Activated T-helper 1 cell treated with anti-CD3 and anti-CD28 coated beads, Interleukin-12 subunit alpha, Interleukin-12 subunit beta, Interleukin-2, Interleukin-4 antibody, amounts not matched to agents 30 ng/mL and 10 ng/mL and 1 ng/mL, durations not matched to agents 14 hours and 24 hours and 36 hours (primary cell): ENCODE results near the gene ACVR1. TPM values are rescaled to one million over a fixed set of nuclear protein-coding genes. Genes with fewer than 3 reads are reported as not detected.

Source experiments
- DNase-seq: peaks from one replicate; pipeline ENCODE4 v3.0.0; 2021; ENCODE audit warnings: low spot score
- H3K27ac Mint-ChIP-seq: one replicate; pipeline ENCODE4 v1.8.0; 2021; ENCODE audit warnings: mild to moderate bottlenecking, mixed read lengths
- H3K27me3 Mint-ChIP-seq: one replicate; pipeline ENCODE4 v1.8.0; 2022; ENCODE audit warnings: mild to moderate bottlenecking, moderate library complexity, mixed read lengths; ENCODE audit not compliant: insufficient read depth
- H3K36me3 Mint-ChIP-seq: one replicate; pipeline ENCODE4 v1.8.0; 2021; ENCODE audit warnings: low read depth, mixed read lengths
- H3K4me1 Mint-ChIP-seq: one replicate; pipeline ENCODE4 v1.8.0; 2021; ENCODE audit warnings: low read depth, mixed read lengths
- H3K4me3 Mint-ChIP-seq: one replicate; pipeline ENCODE4 v1.8.0; 2021; ENCODE audit warnings: mild to moderate bottlenecking, moderate library complexity, mixed read lengths
- H3K9me3 Mint-ChIP-seq: one replicate; pipeline ENCODE4 v1.8.0; 2021; ENCODE audit warnings: mixed read lengths
- intact Hi-C: fragments of 100-400 bp; cut with micrococcal nuclease; formaldehyde crosslinking; loops from one replicate; pipeline ENCODE4 v1.15.1; 2024
- total RNA-seq: library from RNA; stranded (reverse); gene quantifications from 2 replicates; pipeline ENCODE4 v1.2.3, GENCODE V29; 2022

The ACVR1 gene
- total RNA-seq = 44.0 and 46.5 TPM in 2 replicates

- Mint-ChIP-seq H3K27ac (peak within 1 kb of the TSS; percentile 96), H3K4me3 (peak within 1 kb of the TSS; percentile 98), H3K27me3 (no peaks in the 10 kb centered on the region), H3K9me3 (no peaks in the 10 kb centered on the region), H3K4me1 (peaks cover 65% of the 10 kb centered on the region), H3K36me3 (peaks cover 22% of the 10 kb centered on the region)
- intact Hi-C loops = loop anchor here (1.0 to 5.0 kb wide), 9 partner anchors 11 to 1534 kb away; partner anchors contain the start of genes ACVR1C, CCDC148, CYTIP and PKP4
- DNase-seq = peak; percentile 80
Measured at GRCh38 chr2:157876066-157876785, at the start of gene ACVR1. TSS of gene ACVR1 (minus strand) at chr2:157876330. CDS start at chr2:157799493, 76,837 bp downstream.

GRCh38 chr2:157925071-157925470, 48.9 kb upstream of the ACVR1 start:
- no peak overlapping the region for H3K4me3 Mint-ChIP-seq
- H3K27me3 Mint-ChIP-seq = peaks cover 2% of the 10 kb centered on the region
- peak overlapping the region; percentile 15 for H3K27ac Mint-ChIP-seq
- H3K9me3 Mint-ChIP-seq = no peaks in the 10 kb centered on the region
- no peak for DNase-seq
- H3K36me3 Mint-ChIP-seq = no peaks in the 10 kb centered on the region
- intact Hi-C loops = no loop called here
- H3K4me1 Mint-ChIP-seq = no peaks in the 10 kb centered on the region

- Mint-ChIP-seq H3K4me3 (no peak overlapping the region), H3K36me3 (no peaks in the 10 kb centered on the region)
Measured at GRCh38 chr2:157923598-157924217, 47.6 kb upstream of the ACVR1 start.

GRCh38 chr2:157922815-157923214, 46.7 kb upstream of the ACVR1 start:
- Mint-ChIP-seq H3K4me3 (no peak overlapping the region), H3K27ac (no peak overlapping the region), H3K36me3 (no peaks in the 10 kb centered on the region), H3K9me3 (no peaks in the 10 kb centered on the region), H3K27me3 (peaks cover 9% of the 10 kb centered on the region), H3K4me1 (no peaks in the 10 kb centered on the region)
- intact Hi-C loops = no loop called here
- DNase-seq = no peak

More at GRCh38 chr2:157923598-157924217, 47.6 kb upstream of the ACVR1 start:
- DNase-seq = no peak
- intact Hi-C loops = no loop called here
- Mint-ChIP-seq H3K27ac (no peak overlapping the region), H3K9me3 (no peaks in the 10 kb centered on the region), H3K27me3 (peaks cover 9% of the 10 kb centered on the region), H3K4me1 (no peaks in the 10 kb centered on the region)

GRCh38 chr2:157922336-157922735, 46.2 kb upstream of the ACVR1 start:
- no peak for DNase-seq
- Mint-ChIP-seq H3K27ac (no peak overlapping the region), H3K9me3 (no peaks in the 10 kb centered on the region), H3K27me3 (peaks cover 11% of the 10 kb centered on the region), H3K4me3 (no peak overlapping the region), H3K4me1 (no peaks in the 10 kb centered on the region), H3K36me3 (no peaks in the 10 kb centered on the region)
- intact Hi-C loops = no loop called here

- peaks cover 11% of the 10 kb centered on the region for H3K27me3 Mint-ChIP-seq
- H3K9me3 Mint-ChIP-seq = no peaks in the 10 kb centered on the region
- H3K4me3 Mint-ChIP-seq = no peak overlapping the region
- no peaks in the 10 kb centered on the region for H3K4me1 Mint-ChIP-seq
- DNase-seq = no peak
- H3K36me3 Mint-ChIP-seq = no peaks in the 10 kb centered on the region
- H3K27ac Mint-ChIP-seq = no peak overlapping the region
- intact Hi-C loops = no loop called here
Measured at GRCh38 chr2:157920736-157921135, 44.6 kb upstream of the ACVR1 start.

- H3K4me1 Mint-ChIP-seq = no peaks in the 10 kb centered on the region
- H3K9me3 Mint-ChIP-seq = no peaks in the 10 kb centered on the region
- no peak overlapping the region for H3K27ac Mint-ChIP-seq
- no peaks in the 10 kb centered on the region for H3K36me3 Mint-ChIP-seq
- intact Hi-C loops = no loop called here
- H3K27me3 Mint-ChIP-seq = peaks cover 11% of the 10 kb centered on the region
- no peak overlapping the region for H3K4me3 Mint-ChIP-seq
- no peak for DNase-seq
Measured at GRCh38 chr2:157919181-157919580, 43.1 kb upstream of the ACVR1 start.

- no peaks in the 10 kb centered on the region for H3K4me1 Mint-ChIP-seq
- H3K36me3 Mint-ChIP-seq = no peaks in the 10 kb centered on the region
- H3K9me3 Mint-ChIP-seq = no peaks in the 10 kb centered on the region
- H3K27ac Mint-ChIP-seq = no peak overlapping the region
- intact Hi-C loops = no loop called here
- no peak overlapping the region for H3K4me3 Mint-ChIP-seq
- DNase-seq = no peak
- peaks cover 9% of the 10 kb centered on the region for H3K27me3 Mint-ChIP-seq
Measured at GRCh38 chr2:157918319-157918718, 42.2 kb upstream of the ACVR1 start.

- Mint-ChIP-seq H3K27me3 (no peaks in the 10 kb centered on the region), H3K4me3 (no peak overlapping the region), H3K9me3 (no peaks in the 10 kb centered on the region), H3K36me3 (peaks cover 2% of the 10 kb centered on the region), H3K27ac (no peak overlapping the region), H3K4me1 (no peaks in the 10 kb centered on the region)
- intact Hi-C loops = loop anchor here (5.0 kb wide), 1 partner anchor 81 kb away; no protein-coding TSS in a partner anchor
- DNase-seq = no peak
Measured at GRCh38 chr2:157911750-157912149, 35.6 kb upstream of the ACVR1 start.

- Mint-ChIP-seq H3K27me3 (no peaks in the 10 kb centered on the region), H3K27ac (no peak overlapping the region), H3K36me3 (peaks cover 3% of the 10 kb centered on the region), H3K4me1 (peaks cover 5% of the 10 kb centered on the region), H3K4me3 (no peak overlapping the region), H3K9me3 (no peaks in the 10 kb centered on the region)
- no peak for DNase-seq
- intact Hi-C loops = loop anchor here (5.0 kb wide), 1 partner anchor 81 kb away; no protein-coding TSS in a partner anchor
Measured at GRCh38 chr2:157911246-157911645, 35.1 kb upstream of the ACVR1 start.

GRCh38 chr2:157905092-157905491, 29.0 kb upstream of the ACVR1 start:
- no peak for DNase-seq
- intact Hi-C loops = no loop called here
- Mint-ChIP-seq H3K9me3 (no peaks in the 10 kb centered on the region), H3K4me3 (no peak overlapping the region), H3K4me1 (peaks cover 40% of the 10 kb centered on the region), H3K27ac (no peak overlapping the region), H3K36me3 (peaks cover 9% of the 10 kb centered on the region), H3K27me3 (no peaks in the 10 kb centered on the region)

- H3K4me3 Mint-ChIP-seq = no peak overlapping the region
- intact Hi-C loops = no loop called here
- H3K27ac Mint-ChIP-seq = no peak overlapping the region
- peaks cover 9% of the 10 kb centered on the region for H3K36me3 Mint-ChIP-seq
- H3K27me3 Mint-ChIP-seq = no peaks in the 10 kb centered on the region
- no peaks in the 10 kb centered on the region for H3K9me3 Mint-ChIP-seq
- H3K4me1 Mint-ChIP-seq = peaks cover 50% of the 10 kb centered on the region
- DNase-seq = no peak
Measured at GRCh38 chr2:157903626-157904025, 27.5 kb upstream of the ACVR1 start.

- Mint-ChIP-seq H3K27ac (no peak overlapping the region), H3K4me1 (peaks cover 53% of the 10 kb centered on the region)
- intact Hi-C loops = no loop called here
Measured at GRCh38 chr2:157903151-157903550, 27.0 kb upstream of the ACVR1 start.

More at GRCh38 chr2:157903151-157903550, 27.0 kb upstream of the ACVR1 start:
- Mint-ChIP-seq H3K27me3 (no peaks in the 10 kb centered on the region), H3K9me3 (no peaks in the 10 kb centered on the region), H3K36me3 (peaks cover 7% of the 10 kb centered on the region), H3K4me3 (no peak overlapping the region)
- no peak for DNase-seq
